ENCODE data around the gene DTYMK.
A peak's percentile ranks its signal among the peaks of the same experiment; 100 is the strongest.

The DTYMK gene

GRCh38 chr2:241649927-241650326 is 36.7 kb downstream of the DTYMK start:
- no peak for DNase-seq (ENCODE audit: low read depth in 2 of 3, low spot score in 1 of 3)

GRCh38 chr2:241649404-241649803 is 37.2 kb downstream of the DTYMK start:
- DNase-seq (ENCODE audit: low read depth in 2 of 3, low spot score in 1 of 3): no peak

GRCh38 chr2:241648453-241648852 is 38.2 kb downstream of the DTYMK start:
- no peak for DNase-seq (ENCODE audit: low read depth in 2 of 3, low spot score in 1 of 3)

GRCh38 chr2:241645915-241646645 is 40.5 kb downstream of the DTYMK start:
- no peak for DNase-seq (ENCODE audit: low read depth in 2 of 3, low spot score in 1 of 3)

- DNase-seq (ENCODE audit: low read depth in 2 of 3, low spot score in 1 of 3): no peak
These were observed 41.3 kb downstream of the DTYMK start for GRCh38 chr2:241645056-241645914.

- DNase-seq (ENCODE audit: low read depth in 2 of 3, low spot score in 1 of 3): no peak
These were observed 45.0 kb downstream of the DTYMK start for GRCh38 chr2:241641631-241642030.

- no peak for DNase-seq (ENCODE audit: low read depth in 2 of 3, low spot score in 1 of 3)
These were observed 46.3 kb downstream of the DTYMK start for GRCh38 chr2:241640165-241640795.

- DNase-seq (ENCODE audit: low read depth in 2 of 3, low spot score in 1 of 3): no peak
These were observed 47.2 kb downstream of the DTYMK start for GRCh38 chr2:241639385-241639784.

GRCh38 chr2:241638940-241639339 is 47.7 kb downstream of the DTYMK start:
- DNase-seq (ENCODE audit: low read depth in 2 of 3, low spot score in 1 of 3): no peak

GRCh38 chr2:241637795-241638660 is 48.6 kb downstream of the DTYMK start:
- DNase-seq (ENCODE audit: low read depth in 2 of 3, low spot score in 1 of 3): no peak

GRCh38 chr2:241637018-241637794 is 49.4 kb downstream of the DTYMK start, which contains the start of the genes ATG4B and THAP4:
Gene ATG4B, plus strand, starts transcription at chr2:241637693. Its CDS starts 22 bp downstream, at chr2:241637715.
Gene THAP4, minus strand, starts transcription at chr2:241637158. Its CDS starts 141 bp downstream, at chr2:241637017.
- peak; percentile 39 to 68 (median 52) for DNase-seq (ENCODE audit: low read depth in 2 of 3, low spot score in 1 of 3)

GRCh38 chr2:241636182-241637017 is 50.2 kb downstream of the DTYMK start:
- peak in 1 of 3 donors; percentile 26 for DNase-seq (ENCODE audit: low read depth in 2 of 3, low spot score in 1 of 3)

GRCh38 chr2:241635756-241636155 is 50.9 kb downstream of the DTYMK start:
- DNase-seq (ENCODE audit: low read depth in 2 of 3, low spot score in 1 of 3): no peak

GRCh38 chr2:241633561-241633960 is 53.1 kb downstream of the DTYMK start:
- DNase-seq (ENCODE audit: low read depth in 2 of 3, low spot score in 1 of 3): no peak

GRCh38 chr2:241632478-241633325 is 53.9 kb downstream of the DTYMK start:
- no peak for DNase-seq (ENCODE audit: low read depth in 2 of 3, low spot score in 1 of 3)

- no peak for DNase-seq (ENCODE audit: low read depth in 2 of 3, low spot score in 1 of 3)
These were observed 56.7 kb downstream of the DTYMK start for GRCh38 chr2:241629762-241630435.

GRCh38 chr2:241627675-241628074 is 58.9 kb downstream of the DTYMK start:
- no peak for DNase-seq (ENCODE audit: low read depth in 2 of 3, low spot score in 1 of 3)

Measured in stimulated activated CD4-positive, alpha-beta T cell treated with anti-CD3 and anti-CD28 coated beads, Interleukin-12 subunit alpha, Interleukin-12 subunit beta, amount 100 ng/mL, for 48 hours (primary cell).